ENCODE data around the gene CANX.

Gene CANX

DNA sequence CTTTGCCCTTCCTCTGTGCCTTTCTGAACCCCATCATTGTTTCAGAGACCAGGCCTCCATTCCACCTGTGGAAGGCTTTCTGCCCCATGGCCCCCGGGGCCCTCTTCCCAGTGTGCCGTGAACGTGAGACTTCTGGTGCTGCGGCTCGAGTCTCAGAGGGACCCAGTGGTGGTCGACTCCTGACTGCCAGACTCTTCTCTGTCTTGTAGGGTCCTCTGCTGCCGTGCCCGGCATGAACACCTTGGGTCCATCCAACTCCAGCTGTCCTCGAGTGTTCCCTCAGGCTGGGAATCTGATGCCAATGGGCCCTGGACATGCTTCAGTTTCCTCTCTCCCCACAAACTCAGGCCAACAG lies 74.9 kb downstream of the CANX start:
- DNase-seq (ENCODE audit: low read depth in 1 of 2, low spot score in 1 of 2), result no peak

GRCh38 chr5:179774442-179774841 lies 75.7 kb downstream of the CANX start:
- no peak for DNase-seq (ENCODE audit: low read depth in 1 of 2, low spot score in 1 of 2)

GRCh38 chr5:179776411-179776938 lies 77.7 kb downstream of the CANX start:
- no peak for DNase-seq (ENCODE audit: low read depth in 1 of 2, low spot score in 1 of 2)

DNA sequence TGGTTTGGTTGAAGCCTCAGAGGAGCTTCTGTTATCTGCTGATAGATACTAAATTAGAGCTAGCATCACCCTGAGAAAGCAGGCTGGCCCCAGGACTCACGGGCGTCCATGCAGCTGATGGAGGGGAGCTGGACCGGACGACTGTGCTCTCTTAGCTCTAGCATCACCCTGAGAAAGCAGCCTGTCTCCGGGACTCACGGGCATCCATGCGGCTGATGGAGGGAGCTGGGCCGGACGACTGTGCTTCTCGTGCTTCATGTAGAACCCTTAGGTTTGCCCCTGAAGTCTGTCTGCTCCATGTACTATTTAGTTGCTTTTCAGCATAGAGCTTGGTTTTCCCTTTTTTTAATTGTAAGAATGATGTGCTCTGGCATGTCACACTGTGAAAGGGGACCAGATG lies 78.7 kb downstream of the CANX start:
- DNase-seq (ENCODE audit: low read depth in 1 of 2, low spot score in 1 of 2), result no peak

- no peak for DNase-seq (ENCODE audit: low read depth in 1 of 2, low spot score in 1 of 2)
Observed at GRCh38 chr5:179777909-179778308, 79.1 kb downstream of the CANX start.

GRCh38 chr5:179778591-179778990 lies 79.8 kb downstream of the CANX start:
- no peak for DNase-seq (ENCODE audit: low read depth in 1 of 2, low spot score in 1 of 2)

GRCh38 chr5:179779826-179780225 lies 81.1 kb downstream of the CANX start:
- DNase-seq (ENCODE audit: low read depth in 1 of 2, low spot score in 1 of 2), result no peak

GRCh38 chr5:179780362-179780761 lies 81.6 kb downstream of the CANX start:
- no peak for DNase-seq (ENCODE audit: low read depth in 1 of 2, low spot score in 1 of 2)

All from stimulated activated CD4-positive, alpha-beta T cell treated with anti-CD3 and anti-CD28 coated beads, Interleukin-15, amount 100 ng/mL, for 1 hour (primary cell).